Gastrocnemius medialis (tissue), 4 donors: ENCODE data around the gene MTFP1.

Experiments used
- POLR2A ChIP-seq, 2 donors: fragments of 450-650 bp; IDR thresholded peaks; one replicate each; pipeline ENCODE4 v1.6.1; 2017; ENCODE audit warnings: antibody characterized with exemption in 2 of 2, mild to moderate bottlenecking in 2 of 2, moderate library complexity in 2 of 2
- TF ChIP-seq, protein P1 (sequence below), 5 experiments: fragments of 450-650 bp in 3 of 5; fragments of 200-600 bp in 2 of 5; sonication (generic) in 2 of 5; IDR thresholded peaks in 4 of 5; conservative IDR thresholded peaks in 1 of 5; 1 replicate in 4 of 5; 2 replicates in 1 of 5; pipeline ENCODE4 v1.5.1; 2016 to 2019; ENCODE audit warnings: antibody characterized with exemption in 5 of 5, mild to moderate bottlenecking in 3 of 5, moderate library complexity in 3 of 5

DNA sequence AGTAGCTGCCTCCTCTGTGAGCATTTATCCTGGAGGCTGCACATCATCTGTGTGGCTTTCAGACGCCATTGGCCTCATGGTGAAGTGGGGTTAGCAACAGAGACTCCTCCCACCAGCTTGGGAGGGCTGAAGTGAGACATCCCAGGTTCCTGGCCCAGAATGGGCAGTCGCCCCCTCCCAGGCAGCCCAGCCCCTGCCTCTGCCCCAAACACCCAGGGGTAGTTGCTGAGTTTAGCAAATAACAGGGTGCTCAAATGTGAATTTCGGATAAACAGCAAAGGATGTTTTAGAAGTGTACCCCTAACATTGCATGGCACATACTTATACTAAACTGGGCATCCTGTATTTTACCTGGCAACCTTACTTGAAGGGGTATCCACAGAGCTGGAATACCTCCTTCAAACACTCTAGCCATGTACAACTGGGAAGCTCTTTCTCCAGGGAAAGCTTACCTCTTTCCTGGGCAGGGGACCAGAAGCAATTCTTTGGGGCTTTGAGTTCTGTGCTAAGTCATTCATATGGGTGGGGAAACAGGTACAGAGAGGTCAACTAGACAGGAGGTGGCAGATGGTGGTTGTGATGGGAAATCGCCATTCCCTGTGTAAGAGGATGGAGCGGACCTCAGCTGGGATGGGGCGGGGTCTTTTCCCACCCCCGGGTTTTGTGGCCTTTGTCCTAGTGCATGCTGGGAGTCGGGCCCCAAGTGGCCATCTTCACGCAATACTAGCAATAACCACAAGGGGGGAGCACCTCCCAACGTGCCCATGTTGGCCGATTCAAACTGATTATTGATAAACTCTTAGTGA, 19.3 kb downstream of the MTFP1 start:
- TF ChIP-seq, protein P1, sequence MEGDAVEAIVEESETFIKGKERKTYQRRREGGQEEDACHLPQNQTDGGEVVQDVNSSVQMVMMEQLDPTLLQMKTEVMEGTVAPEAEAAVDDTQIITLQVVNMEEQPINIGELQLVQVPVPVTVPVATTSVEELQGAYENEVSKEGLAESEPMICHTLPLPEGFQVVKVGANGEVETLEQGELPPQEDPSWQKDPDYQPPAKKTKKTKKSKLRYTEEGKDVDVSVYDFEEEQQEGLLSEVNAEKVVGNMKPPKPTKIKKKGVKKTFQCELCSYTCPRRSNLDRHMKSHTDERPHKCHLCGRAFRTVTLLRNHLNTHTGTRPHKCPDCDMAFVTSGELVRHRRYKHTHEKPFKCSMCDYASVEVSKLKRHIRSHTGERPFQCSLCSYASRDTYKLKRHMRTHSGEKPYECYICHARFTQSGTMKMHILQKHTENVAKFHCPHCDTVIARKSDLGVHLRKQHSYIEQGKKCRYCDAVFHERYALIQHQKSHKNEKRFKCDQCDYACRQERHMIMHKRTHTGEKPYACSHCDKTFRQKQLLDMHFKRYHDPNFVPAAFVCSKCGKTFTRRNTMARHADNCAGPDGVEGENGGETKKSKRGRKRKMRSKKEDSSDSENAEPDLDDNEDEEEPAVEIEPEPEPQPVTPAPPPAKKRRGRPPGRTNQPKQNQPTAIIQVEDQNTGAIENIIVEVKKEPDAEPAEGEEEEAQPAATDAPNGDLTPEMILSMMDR (IDR thresholded peaks at IDR 0.05 in 4 of 5, conservative IDR thresholded peaks at IDR 0.05 in 1 of 5) = peak; percentile 14 to 68 (median 53)
- no peak for TF ChIP-seq POLR2A (IDR thresholded peaks at IDR 0.05)
